HFFc6 (cell line): Measurements from ENCODE around the gene CRX. TPM values are rescaled to one million over a fixed set of nuclear protein-coding genes. Genes with fewer than 3 reads are reported as not detected.
"Not testable (repeated sequence)": the region's sequence is repeated elsewhere in the genome, so short reads cannot be mapped to it uniquely, and the experiment has no call there.

Source experiments
- DNase-seq: peaks from one replicate; pipeline ENCODE4 v3.0.0-alpha.2; 2018
- H3K27ac Mint-ChIP-seq: 2 replicates; pipeline ENCODE4 v1.8.0; 2020; ENCODE audit warnings: mild to moderate bottlenecking, mixed read lengths
- H3K27me3 Mint-ChIP-seq: 2 replicates; pipeline ENCODE4 v1.8.0; 2021; ENCODE audit warnings: mild to moderate bottlenecking, moderate library complexity, mixed read lengths; ENCODE audit not compliant: insufficient read depth
- H3K36me3 Mint-ChIP-seq: 2 replicates; pipeline ENCODE4 v1.8.0; 2021; ENCODE audit warnings: low read depth, mixed read lengths
- H3K4me1 Mint-ChIP-seq: 2 replicates; pipeline ENCODE4 v1.8.0; 2020; ENCODE audit warnings: low read depth, mixed read lengths
- H3K4me3 Mint-ChIP-seq: 2 replicates; pipeline ENCODE4 v1.8.0; 2020; ENCODE audit warnings: mild to moderate bottlenecking, moderate library complexity, mixed read lengths
- H3K9me3 Mint-ChIP-seq: 2 replicates; pipeline ENCODE4 v1.8.0; 2020; ENCODE audit warnings: mild to moderate bottlenecking, mixed read lengths
- total RNA-seq, 6 experiments: library from RNA; stranded (reverse); fragmentation: NEBNext Ultra II Directional; extraction: Animal tissue kit (Norgen Biotek cat#: 25700); gene quantifications; 2 replicates in 1 of 6; 3 replicates in 5 of 6; pipeline ENCODE4 v1.2.3, GENCODE V29; 2021
- TF ChIP-seq, protein P1 (sequence below): fragments of 200-600 bp; sonication (generic); IDR thresholded peaks from 2 replicates; pipeline ENCODE4 v1.5.0; 2021; ENCODE audit warnings: antibody characterized with exemption, mild to moderate bottlenecking

Gene CRX
- total RNA-seq, 6 experiments from 2014 or later, result not detected

DNA sequence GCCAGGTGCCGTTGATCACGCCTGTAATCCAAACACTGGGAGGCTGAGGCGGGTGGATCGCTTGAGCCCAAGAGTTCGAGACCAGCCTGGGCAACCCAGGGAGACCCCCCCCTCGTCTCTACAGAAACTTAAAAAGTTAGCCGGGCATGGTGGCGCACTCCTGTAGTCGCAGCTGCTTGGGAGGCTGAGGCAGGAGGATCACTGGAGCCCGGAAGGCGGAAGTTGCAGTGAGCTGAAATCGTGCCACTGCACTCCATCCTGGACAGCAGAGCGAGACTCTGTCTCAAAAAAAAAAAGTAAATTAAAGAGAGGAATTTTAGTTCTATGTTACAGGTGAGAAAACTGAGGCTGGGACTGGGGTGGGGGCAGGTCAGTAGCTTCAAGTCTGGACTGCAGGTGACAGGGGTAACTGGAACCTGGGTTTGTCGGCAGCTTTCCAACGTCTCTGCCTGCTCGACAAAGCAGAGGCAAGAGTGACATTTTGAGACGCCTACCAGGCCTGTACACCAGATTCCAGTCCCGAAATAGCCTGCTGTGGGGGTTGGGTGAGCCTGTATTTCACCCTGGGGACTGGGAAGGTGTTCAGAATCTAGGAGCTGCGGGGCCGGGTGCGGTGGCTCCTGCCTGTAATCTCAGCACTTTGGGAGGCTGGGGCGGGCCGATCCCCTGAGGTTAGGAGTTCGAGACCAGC is 42.1 kb upstream of the CRX start:
- TF ChIP-seq, protein P1, sequence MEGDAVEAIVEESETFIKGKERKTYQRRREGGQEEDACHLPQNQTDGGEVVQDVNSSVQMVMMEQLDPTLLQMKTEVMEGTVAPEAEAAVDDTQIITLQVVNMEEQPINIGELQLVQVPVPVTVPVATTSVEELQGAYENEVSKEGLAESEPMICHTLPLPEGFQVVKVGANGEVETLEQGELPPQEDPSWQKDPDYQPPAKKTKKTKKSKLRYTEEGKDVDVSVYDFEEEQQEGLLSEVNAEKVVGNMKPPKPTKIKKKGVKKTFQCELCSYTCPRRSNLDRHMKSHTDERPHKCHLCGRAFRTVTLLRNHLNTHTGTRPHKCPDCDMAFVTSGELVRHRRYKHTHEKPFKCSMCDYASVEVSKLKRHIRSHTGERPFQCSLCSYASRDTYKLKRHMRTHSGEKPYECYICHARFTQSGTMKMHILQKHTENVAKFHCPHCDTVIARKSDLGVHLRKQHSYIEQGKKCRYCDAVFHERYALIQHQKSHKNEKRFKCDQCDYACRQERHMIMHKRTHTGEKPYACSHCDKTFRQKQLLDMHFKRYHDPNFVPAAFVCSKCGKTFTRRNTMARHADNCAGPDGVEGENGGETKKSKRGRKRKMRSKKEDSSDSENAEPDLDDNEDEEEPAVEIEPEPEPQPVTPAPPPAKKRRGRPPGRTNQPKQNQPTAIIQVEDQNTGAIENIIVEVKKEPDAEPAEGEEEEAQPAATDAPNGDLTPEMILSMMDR, result no peak
- peaks cover 31% of the 10 kb centered on the region for H3K36me3 Mint-ChIP-seq
- H3K27me3 Mint-ChIP-seq, result no peaks in the 10 kb centered on the region; the same call in 1 of the 2 replicates
- peak overlapping the region; percentile 95 for H3K4me3 Mint-ChIP-seq
- peaks cover 25% of the 10 kb centered on the region for H3K4me1 Mint-ChIP-seq
- H3K27ac Mint-ChIP-seq, result peak overlapping the region; percentile 36; the same call in 1 of the 2 replicates
- H3K9me3 Mint-ChIP-seq, result no peaks in the 10 kb centered on the region
- no peak for DNase-seq

GRCh38 chr19:47780215-47780551 is 41.6 kb upstream of the CRX start:
- Mint-ChIP-seq H3K4me1 (peaks cover 25% of the 10 kb centered on the region), H3K4me3 (peak overlapping the region; percentile 95), H3K27ac (peak overlapping the region; percentile 36; the same call in 1 of the 2 replicates), H3K27me3 (no peaks in the 10 kb centered on the region; the same call in 1 of the 2 replicates), H3K36me3 (peaks cover 31% of the 10 kb centered on the region), H3K9me3 (no peaks in the 10 kb centered on the region)
- TF ChIP-seq, protein P1, result no peak
- DNase-seq, result no peak

DNA sequence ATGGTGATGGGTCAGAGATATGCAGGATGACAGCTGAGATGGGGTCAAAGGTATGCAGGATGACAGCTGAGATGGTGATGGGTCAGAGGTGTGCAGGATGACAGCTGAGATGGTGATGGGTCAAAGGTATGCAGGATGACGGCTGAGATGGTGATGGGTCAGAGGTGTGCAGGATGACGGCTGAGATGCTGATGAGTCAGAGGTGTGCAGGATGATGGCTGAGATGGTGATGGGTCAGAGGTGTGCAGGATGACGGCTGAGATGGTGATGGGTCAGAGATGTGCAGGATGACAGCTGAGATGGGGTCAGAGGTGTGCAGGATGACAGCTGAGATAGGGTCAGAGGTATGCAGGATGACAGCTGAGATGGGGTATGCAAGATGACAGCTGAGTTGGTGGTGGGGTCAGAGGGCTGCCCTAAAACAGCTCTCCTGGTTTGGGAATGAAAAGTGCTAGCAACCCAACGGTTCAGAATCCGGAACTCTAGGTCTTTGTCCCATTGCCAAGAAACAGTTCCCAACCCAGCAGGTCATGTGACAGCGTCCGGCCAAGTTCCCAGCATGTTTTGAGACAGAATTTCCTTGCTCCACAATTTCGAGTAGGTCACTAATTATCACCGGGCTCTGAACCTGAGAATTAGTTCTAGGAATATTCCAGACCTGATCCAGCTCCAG is 40.0 kb upstream of the CRX start:
- Mint-ChIP-seq H3K27ac (no peak overlapping the region), H3K36me3 (peaks cover 31% of the 10 kb centered on the region), H3K27me3 (no peaks in the 10 kb centered on the region; the same call in none of the 2 replicates), H3K9me3 (no peaks in the 10 kb centered on the region), H3K4me3 (peak overlapping the region; percentile 22; the same call in 1 of the 2 replicates), H3K4me1 (peaks cover 25% of the 10 kb centered on the region)
- no peak for DNase-seq
- TF ChIP-seq, protein P1, result no peak

DNA sequence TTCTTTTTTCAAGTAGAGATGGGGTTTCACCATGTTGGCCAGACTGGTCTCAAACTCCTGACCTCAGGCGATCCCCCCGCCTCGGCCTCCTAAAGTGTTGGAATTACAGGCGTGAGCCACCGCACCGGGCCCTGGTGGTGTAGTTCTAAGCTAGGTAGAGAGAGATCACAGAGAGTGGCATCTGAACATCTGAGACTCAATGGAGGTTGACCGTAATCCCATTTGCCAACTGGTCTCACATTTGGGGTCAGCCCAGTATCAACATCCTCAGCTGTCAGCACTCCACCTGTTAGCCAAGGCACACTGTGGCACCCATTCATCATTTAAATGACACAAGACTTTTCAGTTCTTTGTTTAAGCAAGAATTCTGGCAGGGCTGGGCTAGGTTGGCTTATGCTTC is 35.2 kb upstream of the CRX start:
- no peaks in the 10 kb centered on the region for H3K9me3 Mint-ChIP-seq
- H3K36me3 Mint-ChIP-seq, result peaks cover 30% of the 10 kb centered on the region
- DNase-seq, result no peak
- TF ChIP-seq, protein P1, result no peak
- peaks cover 10% of the 10 kb centered on the region for H3K4me1 Mint-ChIP-seq
- H3K27me3 Mint-ChIP-seq, result no peaks in the 10 kb centered on the region; the same call in none of the 2 replicates
- H3K27ac Mint-ChIP-seq, result no peak overlapping the region
- H3K4me3 Mint-ChIP-seq, result no peak overlapping the region

GRCh38 chr19:47787307-47787706 is 34.4 kb upstream of the CRX start:
- not testable (repeated sequence) for H3K9me3 Mint-ChIP-seq, H3K27me3 Mint-ChIP-seq, H3K4me3 Mint-ChIP-seq, H3K4me1 Mint-ChIP-seq, H3K27ac Mint-ChIP-seq, DNase-seq
- H3K36me3 Mint-ChIP-seq, result peaks cover 22% of the 10 kb centered on the region

GRCh38 chr19:47789811-47790210 is 31.9 kb upstream of the CRX start:
- H3K27ac Mint-ChIP-seq, H3K4me1 Mint-ChIP-seq, H3K4me3 Mint-ChIP-seq, H3K9me3 Mint-ChIP-seq, DNase-seq, H3K36me3 Mint-ChIP-seq, H3K27me3 Mint-ChIP-seq: not testable (repeated sequence)
